ENCODE data around the gene NCOA7.

DNA sequence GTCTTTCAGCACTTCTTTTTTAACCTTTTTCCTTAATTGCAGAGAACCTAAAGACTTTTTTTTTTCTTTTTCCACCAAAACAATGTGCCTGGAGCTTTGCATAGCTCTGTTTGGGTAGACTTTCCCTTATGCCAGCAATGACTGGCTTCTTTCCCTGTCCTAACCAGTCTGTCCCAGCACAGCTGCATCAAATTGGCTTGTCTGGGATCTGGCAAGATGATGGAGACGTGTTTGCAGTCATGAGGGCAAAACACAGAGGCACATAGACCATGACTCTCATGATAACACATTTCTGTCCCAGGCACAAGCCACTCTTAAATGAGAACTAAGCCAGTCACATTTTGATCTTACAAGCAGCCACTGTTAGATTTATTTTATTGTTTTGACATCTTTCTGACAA, 24.8 kb upstream of the NCOA7 start:
- TF ChIP-seq CTCF (IDR thresholded peaks at IDR 0.05) (no peak), POLR2A (IDR thresholded peaks at IDR 0.05) (no peak), POLR2AphosphoS5 (IDR thresholded peaks at IDR 0.05) (no peak), EP300 (IDR thresholded peaks at IDR 0.05) (no peak)
